Smooth muscle cell (in vitro differentiated cells): Measurements from ENCODE around the gene SPINDOC. TPM values are rescaled to one million over a fixed set of nuclear protein-coding genes. Genes with fewer than 3 reads are reported as not detected.
"Not testable (repeated sequence)": the region's sequence is repeated elsewhere in the genome, so short reads cannot be mapped to it uniquely, and the experiment has no call there.

Experiments used
- DNase-seq: peaks from one replicate; lab custom pipeline; 2025; ENCODE audit not compliant: unreplicated experiment; lab: John Stamatoyannopoulos, UW
- H2AFZ ChIP-seq: fragments of 200-600 bp; sonication (generic); 2 replicates; pipeline ENCODE4 v1.6.0; 2016; ENCODE audit warnings: antibody characterized with exemption, low read depth, mild to moderate bottlenecking
- H3F3A ChIP-seq: fragments of 200-600 bp; sonication (generic); 2 replicates; pipeline ENCODE4 v1.6.0; 2017; ENCODE audit warnings: antibody characterized with exemption, low read depth
- H3K27ac ChIP-seq: fragments of 200-600 bp; sonication (generic); 2 replicates; pipeline ENCODE4 v1.5.1; 2016; ENCODE audit warnings: low read depth, mild to moderate bottlenecking
- H3K27me3 ChIP-seq: fragments of 200-600 bp; sonication (generic); 2 replicates; pipeline ENCODE4 v1.6.1; 2016; ENCODE audit warnings: low read depth, mild to moderate bottlenecking
- H3K36me3 ChIP-seq: fragments of 200-600 bp; sonication (generic); 2 replicates; pipeline ENCODE4 v1.5.1; 2016; ENCODE audit warnings: low read depth
- H3K4me1 ChIP-seq: fragments of 200-600 bp; sonication (generic); 2 replicates; pipeline ENCODE4 v1.5.1; 2016; ENCODE audit warnings: low read depth
- H3K4me2 ChIP-seq: fragments of 200-600 bp; sonication (generic); 2 replicates; pipeline ENCODE4 v1.6.0; 2016; ENCODE audit warnings: mild to moderate bottlenecking
- H3K4me3 ChIP-seq: fragments of 200-600 bp; sonication (generic); 2 replicates; pipeline ENCODE4 v1.5.1; 2016; ENCODE audit warnings: mild to moderate bottlenecking
- H3K79me2 ChIP-seq: fragments of 200-600 bp; sonication (generic); 2 replicates; pipeline ENCODE4 v1.6.0; 2016; ENCODE audit warnings: low read depth, mild to moderate bottlenecking
- H3K9ac ChIP-seq: fragments of 200-600 bp; sonication (generic); 2 replicates; pipeline ENCODE4 v1.6.0; 2016; ENCODE audit warnings: low read depth
- H3K9me3 ChIP-seq: fragments of 200-600 bp; sonication (generic); replicated peaks from 2 replicates; pipeline ENCODE4 v1.5.1; 2016; ENCODE audit warnings: low read depth
- H4K20me1 ChIP-seq: fragments of 200-600 bp; sonication (generic); 2 replicates; pipeline ENCODE4 v1.6.0; 2016; ENCODE audit warnings: low read depth
- CTCF ChIP-seq: fragments of 200-600 bp; sonication (generic); IDR thresholded peaks from 2 replicates; pipeline ENCODE4 v1.5.1; 2017; ENCODE audit warnings: borderline replicate concordance, mild to moderate bottlenecking, antibody characterized with exemption; ENCODE audit not compliant: insufficient read depth, poor library complexity, severe bottlenecking
- WGBS: methylation state at CpG from one replicate; pipeline ENCODE4 v1.1.7; 2016; ENCODE audit warnings: low lambda C conversion rate; 5-methylcytosine and 5-hydroxymethylcytosine counted together
- polyA plus RNA-seq: library from polyadenylated mRNA; unstranded; fragments of >200 nt; fragmentation: Nextera tagmentation; extraction: Ambion mirVana; gene quantifications from 2 replicates; pipeline ENCODE4 v1.2.1, GENCODE V29; 2016
- total RNA-seq: library from RNA; depleted of rRNA; stranded (reverse); fragments of >200 nt; gene quantifications from 2 replicates; pipeline ENCODE4 v1.2.3, GENCODE V29; 2014

The SPINDOC gene
- total and polyA plus RNA-seq, 2 experiments from 2014 or later, result 13.6 to 13.7 TPM

- TF ChIP-seq CTCF, result no peak
- under 1% methylated on average over 39 of the region's 82 CpGs for WGBS
- H3K27me3 ChIP-seq, result no peaks in the 10 kb centered on the region
- H4K20me1 ChIP-seq, result peaks cover 38% of the 10 kb centered on the region
- H3F3A ChIP-seq, result peaks cover 15% of the 10 kb centered on the region
- H3K9me3 ChIP-seq, result no peaks in the 10 kb centered on the region
- no peak for DNase-seq
- H3K79me2 ChIP-seq, result peaks cover 24% of the 10 kb centered on the region
- peak overlapping the region; percentile 89 for H3K4me3 ChIP-seq
- H3K4me1 ChIP-seq, result peaks cover 23% of the 10 kb centered on the region
- peak overlapping the region; percentile 36 for H2AFZ ChIP-seq
- H3K4me2 ChIP-seq, result peak overlapping the region; percentile 91
- H3K9ac ChIP-seq, result peak overlapping the region; percentile 51
- no peak overlapping the region for H3K27ac ChIP-seq
- H3K36me3 ChIP-seq, result no peaks in the 10 kb centered on the region
Measured at GRCh38 chr11:63769042-63769713, 44.1 kb upstream of the SPINDOC start.

- peak overlapping the region; percentile 36 for H2AFZ ChIP-seq
- H3K79me2 ChIP-seq, result peaks cover 24% of the 10 kb centered on the region
- peak overlapping the region; percentile 91 for H3K4me2 ChIP-seq
- peaks cover 16% of the 10 kb centered on the region for H3K4me1 ChIP-seq
- peaks cover 31% of the 10 kb centered on the region for H4K20me1 ChIP-seq
- peak overlapping the region; percentile 43 for H3K9ac ChIP-seq
- H3F3A ChIP-seq, result peaks cover 15% of the 10 kb centered on the region
- no peaks in the 10 kb centered on the region for H3K9me3 ChIP-seq
- no peaks in the 10 kb centered on the region for H3K36me3 ChIP-seq
- no peak for TF ChIP-seq CTCF
- H3K4me3 ChIP-seq, result peak overlapping the region; percentile 89
- H3K27me3 ChIP-seq, result no peaks in the 10 kb centered on the region
- H3K27ac ChIP-seq, result no peak overlapping the region
- 13% methylated on average over 34 of the region's 35 CpGs for WGBS
- no peak for DNase-seq
Measured at GRCh38 chr11:63769714-63770455, 43.4 kb upstream of the SPINDOC start.

GRCh38 chr11:63770763-63771162, 42.5 kb upstream of the SPINDOC start:
- H4K20me1 ChIP-seq, result peaks cover 22% of the 10 kb centered on the region
- no peak overlapping the region for H3K4me3 ChIP-seq
- peaks cover 13% of the 10 kb centered on the region for H3F3A ChIP-seq
- H3K9ac ChIP-seq, result no peak overlapping the region
- H2AFZ ChIP-seq, result no peak overlapping the region
- H3K79me2 ChIP-seq, result peaks cover 20% of the 10 kb centered on the region
- H3K4me2 ChIP-seq, result no peak overlapping the region
- H3K27me3 ChIP-seq, result no peaks in the 10 kb centered on the region
- H3K27ac ChIP-seq, result no peak overlapping the region
- TF ChIP-seq CTCF, result no peak
- DNase-seq, result no peak
- H3K36me3 ChIP-seq, result no peaks in the 10 kb centered on the region
- WGBS, result 72% methylated on average over 7 of the region's 7 CpGs
- peaks cover 16% of the 10 kb centered on the region for H3K4me1 ChIP-seq
- H3K9me3 ChIP-seq, result no peaks in the 10 kb centered on the region

- not testable (repeated sequence) for H3K27ac ChIP-seq, H3K4me2 ChIP-seq, H3K4me1 ChIP-seq, H3F3A ChIP-seq, DNase-seq, H3K27me3 ChIP-seq, H3K4me3 ChIP-seq, H3K36me3 ChIP-seq, H3K9ac ChIP-seq, H3K9me3 ChIP-seq, H2AFZ ChIP-seq
- H4K20me1 ChIP-seq, result peaks cover 12% of the 10 kb centered on the region
- H3K79me2 ChIP-seq, result peaks cover 11% of the 10 kb centered on the region
- WGBS, result 79% methylated on average over 2 of the region's 2 CpGs
Measured at GRCh38 chr11:63771741-63772318, 41.4 kb upstream of the SPINDOC start.
